K562 (cell line): ENCODE measurements around the gene HNF4A. TPM values are rescaled to one million over a fixed set of nuclear protein-coding genes. Genes with fewer than 3 reads are reported as not detected.

Experiments used
- BCL6 ChIP-seq: fragments of 250-450 bp; sonication (Bioruptor Pico); IDR thresholded peaks from 2 replicates; pipeline ENCODE4 v1.4.0; 2020
- CBX3 ChIP-seq, 2 experiments: IDR thresholded peaks; 1 replicate in 1 of 2; 2 replicates in 1 of 2; pipeline ENCODE4 v1.6.1; 2012; ENCODE audit warnings: inconsistent platforms in 2 of 2, low read length in 2 of 2, borderline replicate concordance in 1 of 2, control low read depth in 1 of 2
- CHAMP1 ChIP-seq: fragments of 450-650 bp; IDR thresholded peaks from 2 replicates; pipeline ENCODE4 v1.6.1; 2016; ENCODE audit warnings: mild to moderate bottlenecking
- CREBBP ChIP-seq: IDR thresholded peaks from one replicate; pipeline ENCODE4 v1.6.1; 2012; ENCODE audit warnings: low read depth, mild to moderate bottlenecking, control low read depth, inconsistent platforms, low read length
- CTBP1 ChIP-seq: fragments of 450-650 bp; IDR thresholded peaks from 2 replicates; pipeline ENCODE4 v1.6.1; 2016; ENCODE audit warnings: borderline replicate concordance
- E2F4 ChIP-seq: sonication (generic); formaldehyde crosslinking; IDR thresholded peaks from 2 replicates; pipeline ENCODE4 v1.8.0; 2022; ENCODE audit warnings: mild to moderate bottlenecking, low read depth, missing genetic modification reagents
- EP400 ChIP-seq: fragments of 450-650 bp; IDR thresholded peaks from 2 replicates; pipeline ENCODE4 v1.6.1; 2017; ENCODE audit warnings: antibody characterized with exemption, mild to moderate bottlenecking, moderate library complexity
- HNRNPH1 ChIP-seq: fragments of 200-400 bp; formaldehyde crosslinking; optimal IDR thresholded peaks from 2 replicates; pipeline ENCODE3; 2017; ENCODE audit warnings: low read depth, mild to moderate bottlenecking, low read length, moderate library complexity
- ID3 ChIP-seq, 2 experiments: fragments of 250-450 bp in 1 of 2; fragments of 450-650 bp in 1 of 2; sonication (Bioruptor Pico) in 1 of 2; IDR thresholded peaks; 2 replicates each; pipeline versions ENCODE4 v1.6.1 to v1.8.0; 2016 to 2021; ENCODE audit warnings: mild to moderate bottlenecking in 2 of 2, moderate library complexity in 2 of 2, missing compliant biosample characterization in 1 of 2, missing genetic modification characterization in 1 of 2
- LCOR ChIP-seq: sonication (generic); formaldehyde crosslinking; IDR thresholded peaks from 2 replicates; pipeline ENCODE4 v1.8.0; 2022; ENCODE audit warnings: mild to moderate bottlenecking, missing genetic modification reagents
- PHF21A ChIP-seq: fragments of 450-650 bp; IDR thresholded peaks from 2 replicates; pipeline ENCODE4 v1.6.1; 2017; ENCODE audit warnings: low read depth, borderline replicate concordance
- RFX7 ChIP-seq: fragments of 250-450 bp; sonication (Bioruptor Pico); IDR thresholded peaks from 2 replicates; pipeline ENCODE4 v1.5.1; 2021; ENCODE audit warnings: mild to moderate bottlenecking
- TSC22D4 ChIP-seq: fragments of 450-650 bp; IDR thresholded peaks from 2 replicates; pipeline ENCODE4 v1.6.1; 2016; ENCODE audit warnings: missing genetic modification characterization, missing biosample characterization, control low read depth
- USF2 ChIP-seq: sonication (generic); formaldehyde crosslinking; IDR thresholded peaks from 2 replicates; pipeline ENCODE4 v1.5.0; 2020; ENCODE audit warnings: missing genetic modification reagents
- ZC3H4 ChIP-seq: sonication (generic); formaldehyde crosslinking; IDR thresholded peaks from 2 replicates; pipeline ENCODE4 v1.9.0; 2021; ENCODE audit warnings: missing genetic modification reagents, borderline replicate concordance
- ZC3H8 ChIP-seq: fragments of 450-650 bp; IDR thresholded peaks from 2 replicates; pipeline ENCODE4 v1.6.1; 2017
- ZFX ChIP-seq: sonication (generic); formaldehyde crosslinking; IDR thresholded peaks from 2 replicates; pipeline ENCODE4 v1.8.0; 2022; ENCODE audit warnings: mild to moderate bottlenecking, missing genetic modification reagents, moderate library complexity
- ZNF134 ChIP-seq: fragments of 250-450 bp; sonication (Bioruptor Pico); conservative IDR thresholded peaks from 2 replicates; pipeline ENCODE4 v1.4.0; 2020
- ZNF197 ChIP-seq: fragments of 200-800 bp; sonication (Bioruptor generic); IDR thresholded peaks from 2 replicates; pipeline ENCODE4 v1.6.1; 2016; ENCODE audit warnings: low read depth, missing genetic modification characterization, missing compliant biosample characterization
- ZNF740 ChIP-seq, 3 experiments: fragments of 200-800 bp in 1 of 3; sonication (Bioruptor generic) in 1 of 3; sonication (generic) in 1 of 3; formaldehyde crosslinking in 1 of 3; IDR thresholded peaks; 2 replicates each; pipeline versions ENCODE4 v1.6.1 to v1.8.0; 2016 to 2022; ENCODE audit warnings: mild to moderate bottlenecking in 2 of 3, missing compliant biosample characterization in 2 of 3, missing genetic modification characterization in 2 of 3, missing genetic modification reagents in 1 of 3
- polyA plus RNA-seq, 8 experiments: library from polyadenylated mRNA; depleted of rRNA in 4 of 8; stranded (reverse) in 5 of 8; unstranded in 3 of 8; fragments of >200 nt; fragmentation: Nextera tagmentation in 2 of 8; fragmentation: Illumina TruSeq in 1 of 8; extraction: Ambion mirVana in 2 of 8; extraction: Trizol in 1 of 8; gene quantifications; 2 replicates each; pipeline versions ENCODE4 v1.2.1 to v1.2.3, GENCODE V29; 2011 to 2014; ENCODE audit warnings: inconsistent platforms in 1 of 8, missing spikeins in 1 of 8
- total RNA-seq, 7 experiments: library from RNA; depleted of rRNA in 6 of 7; stranded (reverse); fragments of >200 nt in 6 of 7; fragmentation: Illumina TruSeq in 2 of 7; extraction: Trizol in 2 of 7; gene quantifications; 2 replicates each; pipeline versions ENCODE4 v1.2.1 to v1.2.3, GENCODE V29; 2011 to 2021; ENCODE audit warnings: low replicate concordance in 1 of 7

The HNF4A gene
- total and polyA plus RNA-seq, 9 of the 15 experiments (the other 6 are each of a cell fraction or from before 2014, with no cell fraction given): 0.03 to 0.27 (median 0.08) TPM; not detected in 5

GRCh38 chr20:44388466-44389023, 33.0 kb downstream of the HNF4A start (continued):
- no peak for TF ChIP-seq ID3 (CRISPR knock-in tag; IDR thresholded peaks at IDR 0.05)
- no peak for TF ChIP-seq ID3 (tag; IDR thresholded peaks at IDR 0.05)
- no peak for TF ChIP-seq BCL6 (CRISPR knock-in tag)
- no peak for TF ChIP-seq ZNF197
- TF ChIP-seq HNRNPH1: no peak
- no peak for TF ChIP-seq CHAMP1
- no peak for TF ChIP-seq RFX7 (CRISPR knock-in tag)
- no peak for TF ChIP-seq USF2 (CRISPR knock-in tag)
- no peak for TF ChIP-seq E2F4 (CRISPR knock-in tag)
- no peak for TF ChIP-seq CREBBP
- TF ChIP-seq CTBP1: peak; percentile 78; the same call in 1 of the 2 replicates
- TF ChIP-seq ZC3H4 (CRISPR knock-in tag): no peak
- no peak for TF ChIP-seq TSC22D4 (tag)
- no peak for TF ChIP-seq EP400
- TF ChIP-seq ZC3H8: no peak
- TF ChIP-seq ZNF134 (CRISPR knock-in tag): no peak
- TF ChIP-seq PHF21A: 0 out of 2 replicates have a peak, but pooled peaks have one; percentile 49
- TF ChIP-seq ZNF740 (CRISPR knock-in tag; IDR thresholded peaks at IDR 0.05): no peak
- no peak for TF ChIP-seq ZNF740 (tag; IDR thresholded peaks at IDR 0.05)
- no peak for TF ChIP-seq LCOR (CRISPR knock-in tag)
- 0 out of 3 replicates have a peak, but pooled peaks of 1 of the 2 experiments have one; percentile 59 for TF ChIP-seq CBX3 (IDR thresholded peaks at IDR 0.05; ENCODE audit: borderline replicate concordance in 1 of 2, low read length in 2 of 2)
- no peak for TF ChIP-seq ZFX (CRISPR knock-in tag)
